Sigmoid colon (tissue), 4 donors: Measurements from ENCODE around the gene MRPL2.

ENCODE experiments used
- CTCF ChIP-seq, 4 experiments: fragments of 450-650 bp in 3 of 4; fragments of 200-600 bp in 1 of 4; IDR thresholded peaks; one replicate each; pipeline ENCODE4 v1.5.1; 2016 to 2019; ENCODE audit warnings: antibody characterized with exemption in 4 of 4, mild to moderate bottlenecking in 3 of 4, moderate library complexity in 2 of 4
- EP300 ChIP-seq, 4 donors: sonication (generic); formaldehyde crosslinking; IDR thresholded peaks; one replicate each; pipeline ENCODE4 v1.6.1; 2017; ENCODE audit warnings: antibody characterized with exemption in 4 of 4
- POLR2A ChIP-seq, 2 donors: fragments of 450-650 bp; IDR thresholded peaks; one replicate each; pipeline ENCODE4 v1.6.1; 2016; ENCODE audit warnings: antibody characterized with exemption in 2 of 2, mild to moderate bottlenecking in 2 of 2, moderate library complexity in 2 of 2
- POLR2AphosphoS5 ChIP-seq, 4 donors: sonication (generic); formaldehyde crosslinking; IDR thresholded peaks; one replicate each; pipeline ENCODE4 v1.6.1; 2017; ENCODE audit warnings: antibody characterized with exemption in 4 of 4

GRCh38 chr6:43014434-43014909 lies 44.8 kb downstream of the MRPL2 start:
- TF ChIP-seq POLR2AphosphoS5 (IDR thresholded peaks at IDR 0.05) (no peak), CTCF (IDR thresholded peaks at IDR 0.05) (no peak), EP300 (IDR thresholded peaks at IDR 0.05) (no peak), POLR2A (IDR thresholded peaks at IDR 0.05) (no peak)
